ENCODE data around the gene SNAP29.

DNA sequence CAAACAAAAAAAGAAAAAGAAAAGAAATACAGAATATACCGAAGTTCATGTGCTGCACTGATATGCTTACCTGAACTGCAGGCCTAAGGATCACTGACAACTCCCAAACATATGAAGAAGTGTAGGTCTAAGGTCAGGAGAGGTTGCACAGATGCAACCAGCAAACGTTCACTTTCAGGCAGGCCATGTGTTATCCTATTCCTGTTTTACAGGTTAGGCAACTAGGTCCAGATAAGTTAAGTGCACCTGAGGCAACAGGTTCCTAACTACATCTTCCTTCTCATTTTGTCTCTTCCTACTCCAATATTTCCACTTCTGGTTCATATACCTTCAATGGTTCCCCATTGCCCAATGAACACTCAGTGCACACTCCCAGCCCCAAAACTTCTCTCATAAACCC lies 15.3 kb upstream of the SNAP29 start:
- TF ChIP-seq POLR2A (IDR thresholded peaks at IDR 0.05) = no peak
- no peak for TF ChIP-seq POLR2AphosphoS5 (IDR thresholded peaks at IDR 0.05)
- TF ChIP-seq, protein P1, sequence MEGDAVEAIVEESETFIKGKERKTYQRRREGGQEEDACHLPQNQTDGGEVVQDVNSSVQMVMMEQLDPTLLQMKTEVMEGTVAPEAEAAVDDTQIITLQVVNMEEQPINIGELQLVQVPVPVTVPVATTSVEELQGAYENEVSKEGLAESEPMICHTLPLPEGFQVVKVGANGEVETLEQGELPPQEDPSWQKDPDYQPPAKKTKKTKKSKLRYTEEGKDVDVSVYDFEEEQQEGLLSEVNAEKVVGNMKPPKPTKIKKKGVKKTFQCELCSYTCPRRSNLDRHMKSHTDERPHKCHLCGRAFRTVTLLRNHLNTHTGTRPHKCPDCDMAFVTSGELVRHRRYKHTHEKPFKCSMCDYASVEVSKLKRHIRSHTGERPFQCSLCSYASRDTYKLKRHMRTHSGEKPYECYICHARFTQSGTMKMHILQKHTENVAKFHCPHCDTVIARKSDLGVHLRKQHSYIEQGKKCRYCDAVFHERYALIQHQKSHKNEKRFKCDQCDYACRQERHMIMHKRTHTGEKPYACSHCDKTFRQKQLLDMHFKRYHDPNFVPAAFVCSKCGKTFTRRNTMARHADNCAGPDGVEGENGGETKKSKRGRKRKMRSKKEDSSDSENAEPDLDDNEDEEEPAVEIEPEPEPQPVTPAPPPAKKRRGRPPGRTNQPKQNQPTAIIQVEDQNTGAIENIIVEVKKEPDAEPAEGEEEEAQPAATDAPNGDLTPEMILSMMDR (IDR thresholded peaks at IDR 0.05) = no peak

All from suprapubic skin (tissue), 4 donors.